Gastroesophageal sphincter (tissue), 4 donors: ENCODE results near the gene PCNX3. TPM values are rescaled to one million over a fixed set of nuclear protein-coding genes. Genes with fewer than 3 reads are reported as not detected.
A peak's percentile ranks its signal among the peaks of the same experiment; 100 is the strongest.

Experiments
- ATAC-seq: fragments of 150-250 bp; one replicate; pipeline ENCODE4 v1.9.1; 2016; ENCODE audit warnings: mild to moderate bottlenecking, moderate library complexity
- H3K27ac ChIP-seq, 4 donors: fragments of 200-600 bp; sonication (generic) in 3 of 4; 1 replicate in 3 of 4; 2 replicates in 1 of 4; pipeline ENCODE4 v1.5.1; 2016 to 2019
- H3K27me3 ChIP-seq: fragments of 200-600 bp; sonication (generic); one replicate; pipeline ENCODE4 v1.5.1; 2019
- H3K36me3 ChIP-seq, 2 donors: fragments of 200-600 bp; sonication (generic); one replicate each; pipeline ENCODE4 v1.5.1; 2019; ENCODE audit warnings: control low read depth in 1 of 2
- H3K4me1 ChIP-seq, 3 donors: fragments of 200-600 bp; sonication (generic); 1 replicate in 2 of 3; 2 replicates in 1 of 3; pipeline ENCODE4 v1.5.1; 2016 to 2019; ENCODE audit warnings: control low read depth in 2 of 3
- H3K4me3 ChIP-seq, 2 donors: fragments of 200-600 bp; sonication (generic); one replicate each; pipeline ENCODE4 v1.5.1; 2019; ENCODE audit warnings: mild to moderate bottlenecking in 1 of 2, moderate library complexity in 1 of 2
- H3K9me3 ChIP-seq, 3 donors: fragments of 200-600 bp; sonication (generic); one replicate each; pipeline ENCODE4 v1.5.1; 2017 to 2019; ENCODE audit warnings: control low read depth in 2 of 3
- CTCF ChIP-seq, 4 experiments: fragments of 200-600 bp in 2 of 4; fragments of 450-650 bp in 2 of 4; sonication (generic) in 1 of 4; IDR thresholded peaks; one replicate each; pipeline ENCODE4 v1.5.1; 2017 to 2019; ENCODE audit warnings: antibody characterized with exemption in 4 of 4, mild to moderate bottlenecking in 2 of 4, moderate library complexity in 2 of 4
- EP300 ChIP-seq: sonication (generic); formaldehyde crosslinking; IDR thresholded peaks from one replicate; pipeline ENCODE4 v1.6.1; 2017; ENCODE audit warnings: antibody characterized with exemption, mild to moderate bottlenecking
- POLR2A ChIP-seq, 2 donors: fragments of 450-650 bp; IDR thresholded peaks; one replicate each; pipeline ENCODE4 v1.6.1; 2017; ENCODE audit warnings: antibody characterized with exemption in 2 of 2, mild to moderate bottlenecking in 2 of 2, moderate library complexity in 1 of 2
- POLR2AphosphoS5 ChIP-seq: sonication (generic); formaldehyde crosslinking; IDR thresholded peaks from one replicate; pipeline ENCODE4 v1.6.1; 2017; ENCODE audit warnings: antibody characterized with exemption
- WGBS, 2 donors: methylation state at CpG; one replicate each; pipeline ENCODE4 v1.1.5; 2018; ENCODE audit warnings: low coverage in 1 of 2; 5-methylcytosine and 5-hydroxymethylcytosine counted together
- total RNA-seq, 4 donors: library from RNA; depleted of rRNA; stranded (reverse); fragments of >200 nt; gene quantifications; one replicate each; pipeline ENCODE4 v1.1.0, GENCODE V29; 2016

The PCNX3 gene
- total RNA-seq, 4 donors from 2014 or later, result 15.9 to 40.1 (median 19.3) TPM

GRCh38 chr11:65591939-65592857, 23.4 kb upstream of the PCNX3 start:
- WGBS, 2 donors, result 87% methylated on average over 3 of the region's 106 CpGs; no CpG with 5 or more reads in 1 of the 2 donors
- ATAC-seq, result no peak
- no peak for TF ChIP-seq CTCF (IDR thresholded peaks at IDR 0.05)
- peak; percentile 9 for TF ChIP-seq POLR2AphosphoS5
- no peak for TF ChIP-seq EP300
- TF ChIP-seq POLR2A (IDR thresholded peaks at IDR 0.05), result peak in 1 of 2 donors; percentile 23
- no peaks in the 10 kb centered on the region for H3K9me3 ChIP-seq
- H3K4me3 ChIP-seq, result peak overlapping the region in 1 of 2 donors; percentile 28
- peak overlapping the region in 3 of 4 donors; percentile 59 to 86 (median 72) for H3K27ac ChIP-seq
- no peaks in the 10 kb centered on the region for H3K27me3 ChIP-seq
- peaks cover 0 to 50% of the 10 kb centered on the region in 2 donors for H3K36me3 ChIP-seq
- H3K4me1 ChIP-seq, result peaks cover 0 to 88% (median 27%) of the 10 kb centered on the region in 3 donors

DNA sequence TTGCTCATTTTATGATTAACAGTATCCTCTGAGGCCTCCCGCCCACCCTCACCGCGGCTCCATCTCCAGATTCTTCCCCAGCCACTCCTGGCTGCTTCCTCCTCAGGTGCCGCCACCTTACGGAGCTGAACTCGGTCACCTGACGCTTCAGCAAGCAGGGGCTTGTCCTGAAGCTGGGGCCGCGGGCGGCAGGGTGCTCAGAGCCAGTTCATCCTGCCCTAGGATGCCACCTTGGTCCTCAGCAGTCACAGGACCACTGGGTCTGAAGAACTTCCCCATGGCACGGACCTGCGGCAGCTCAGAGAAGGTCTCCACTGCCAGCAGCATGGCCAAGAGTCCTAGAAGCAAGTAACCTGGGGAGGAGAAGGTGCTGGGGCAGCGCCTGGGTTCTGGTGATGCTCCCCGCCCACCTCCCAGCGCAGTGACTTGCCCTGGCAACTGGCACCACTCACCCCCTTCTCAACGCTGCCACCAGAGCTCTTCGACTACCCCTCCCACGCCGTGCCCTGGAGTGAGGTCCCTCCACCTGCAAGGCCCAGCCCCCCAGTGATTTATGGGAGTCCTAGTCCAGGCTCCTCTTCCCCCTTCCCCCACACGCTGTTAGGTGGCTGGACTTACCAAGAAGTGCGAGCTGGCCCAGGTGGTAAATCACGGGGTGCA, 22.6 kb upstream of the PCNX3 start:
- TF ChIP-seq EP300, result no peak
- no peak for TF ChIP-seq POLR2A (IDR thresholded peaks at IDR 0.05)
- no peak for TF ChIP-seq POLR2AphosphoS5
- no peak for TF ChIP-seq CTCF (IDR thresholded peaks at IDR 0.05)

GRCh38 chr11:65593518-65594414, 21.8 kb upstream of the PCNX3 start:
- no peak overlapping the region for H3K4me3 ChIP-seq
- H3K4me1 ChIP-seq, result peaks cover 0 to 72% (median 14%) of the 10 kb centered on the region in 3 donors
- H3K9me3 ChIP-seq, result no peaks in the 10 kb centered on the region
- H3K27me3 ChIP-seq, result no peaks in the 10 kb centered on the region
- WGBS, 2 donors, result 33 to 53% methylated on average over 1 to 5 of the region's 26 CpGs
- peak overlapping the region in 3 of 4 donors; percentile 48 to 86 (median 72) for H3K27ac ChIP-seq
- peaks cover 0 to 65% of the 10 kb centered on the region in 2 donors for H3K36me3 ChIP-seq
- ATAC-seq, result peak; percentile 52
- TF ChIP-seq EP300 (no peak), POLR2AphosphoS5 (peak; percentile 27), CTCF (IDR thresholded peaks at IDR 0.05) (peak in 3 of 4 experiments; percentile 77 to 81 (median 77)), POLR2A (IDR thresholded peaks at IDR 0.05) (no peak)

More for the DNA sequence above, 22.6 kb upstream of the PCNX3 start:
- no peaks in the 10 kb centered on the region for H3K9me3 ChIP-seq
- H3K27ac ChIP-seq, result peak overlapping the region in 3 of 4 donors; percentile 48 to 86 (median 72)
- H3K4me3 ChIP-seq, result no peak overlapping the region
- H3K4me1 ChIP-seq, result peaks cover 0 to 80% (median 21%) of the 10 kb centered on the region in 3 donors
- H3K27me3 ChIP-seq, result no peaks in the 10 kb centered on the region
- no peak for ATAC-seq
- 60% methylated on average over 2 of the region's 22 CpGs; no CpG with 5 or more reads in 1 of the 2 donors for WGBS, 2 donors
- H3K36me3 ChIP-seq, result peaks cover 0 to 57% of the 10 kb centered on the region in 2 donors

GRCh38 chr11:65595131-65595530, 20.4 kb upstream of the PCNX3 start:
- Histone ChIP-seq H3K4me1 (peaks cover 0 to 58% (median 13%) of the 10 kb centered on the region in 3 donors), H3K4me3 (no peak overlapping the region), H3K9me3 (no peaks in the 10 kb centered on the region), H3K36me3 (peaks cover 0 to 68% of the 10 kb centered on the region in 2 donors), H3K27ac (peak overlapping the region in 2 of 4 donors; percentile 20 to 72), H3K27me3 (no peaks in the 10 kb centered on the region)
- no peak for TF ChIP-seq POLR2A (IDR thresholded peaks at IDR 0.05)
- no CpG with 5 or more reads among the region's 3 CpGs for WGBS, 2 donors
- ATAC-seq, result no peak
